Activated CD4-positive, CD25-positive, alpha-beta regulatory T cell treated with anti-CD3 and anti-CD28 coated beads, Interleukin-2, amount 50 U/mL, for 72 hours (primary cell): ENCODE measurements around the gene GFOD1.
A peak's percentile ranks its signal among the peaks of the same experiment; 100 is the strongest.

Source experiments
- DNase-seq: peaks from one replicate; pipeline ENCODE4 v3.0.0; 2021

The GFOD1 gene

GRCh38 chr6:13487122-13488014, at the start of gene GFOD1:
TSS of gene GFOD1 (minus strand) at chr6:13487600. CDS start at chr6:13486890, 710 bp downstream.
- DNase-seq, result peak; percentile 75

- DNase-seq, result no peak
Measured at GRCh38 chr6:13536796-13537526, 49.6 kb upstream of the GFOD1 start.

GRCh38 chr6:13535306-13535705, 47.9 kb upstream of the GFOD1 start:
- DNase-seq, result no peak

- no peak for DNase-seq
Measured at GRCh38 chr6:13534536-13534935, 47.1 kb upstream of the GFOD1 start.

- no peak for DNase-seq
Measured at GRCh38 chr6:13531956-13532355, 44.6 kb upstream of the GFOD1 start.

GRCh38 chr6:13528777-13529343, 41.5 kb upstream of the GFOD1 start:
- no peak for DNase-seq

- DNase-seq, result no peak
Measured at GRCh38 chr6:13528232-13528631, 40.8 kb upstream of the GFOD1 start.

- DNase-seq, result no peak
Measured at GRCh38 chr6:13527671-13528056, 40.3 kb upstream of the GFOD1 start.

GRCh38 chr6:13526727-13527670, 39.6 kb upstream of the GFOD1 start:
- no peak for DNase-seq

GRCh38 chr6:13526357-13526726, 38.9 kb upstream of the GFOD1 start:
- no peak for DNase-seq

GRCh38 chr6:13524801-13525508, 37.6 kb upstream of the GFOD1 start:
- no peak for DNase-seq

GRCh38 chr6:13523826-13524622, 36.6 kb upstream of the GFOD1 start:
- DNase-seq, result no peak

- DNase-seq, result no peak
Measured at GRCh38 chr6:13522656-13523055, 35.3 kb upstream of the GFOD1 start.

GRCh38 chr6:13519839-13520238, 32.4 kb upstream of the GFOD1 start:
- no peak for DNase-seq

GRCh38 chr6:13517116-13517515, 29.7 kb upstream of the GFOD1 start:
- no peak for DNase-seq

- no peak for DNase-seq
Measured at GRCh38 chr6:13515912-13516311, 28.5 kb upstream of the GFOD1 start.

- no peak for DNase-seq
Measured at GRCh38 chr6:13513626-13514502, 26.5 kb upstream of the GFOD1 start.

- no peak for DNase-seq
Measured at GRCh38 chr6:13512900-13513299, 25.5 kb upstream of the GFOD1 start.

GRCh38 chr6:13511913-13512717, 24.7 kb upstream of the GFOD1 start:
- no peak for DNase-seq
